ENCODE measurements around the gene SLC49A3. TPM values are rescaled to one million over a fixed set of nuclear protein-coding genes. Genes with fewer than 3 reads are reported as not detected.

SLC49A3 gene
- total and polyA plus RNA-seq, 2 of the 13 experiments (the other 11 are each of a cell fraction or from before 2014, with no cell fraction given) = 0.07 to 0.17 TPM

GRCh38 chr4:692771-693554, 4.0 kb upstream of the SLC49A3 start (continued):
- TF ChIP-seq ZNF503 (CRISPR knock-in tag; IDR thresholded peaks at IDR 0.05) (no peak), MED13 (CRISPR knock-in tag; IDR thresholded peaks at IDR 0.05) (no peak), SOX6 (IDR thresholded peaks at IDR 0.05) (no peak), SOX6 (CRISPR knock-in tag; IDR thresholded peaks at IDR 0.05) (peak; percentile 73; the same call in 1 of the 2 replicates), ZNF788 (CRISPR knock-in tag; IDR thresholded peaks at IDR 0.05; ENCODE audit: borderline replicate concordance) (peak; percentile 81; the same call in 1 of the 2 replicates), AHR (CRISPR knock-in tag; IDR thresholded peaks at IDR 0.05) (no peak), ZMYM2 (CRISPR knock-in tag; IDR thresholded peaks at IDR 0.05) (peak; percentile 76; the same call in 1 of the 2 replicates), ZNF44 (CRISPR knock-in tag; IDR thresholded peaks at IDR 0.05) (no peak), MAZ (IDR thresholded peaks at IDR 0.05; ENCODE audit: borderline replicate concordance, low read depth, low read length) (0 out of 2 replicates have a peak, but pooled peaks have one; percentile 17), MAZ (CRISPR knock-in tag; IDR thresholded peaks at IDR 0.05; ENCODE audit: low read depth) (peak; percentile 61), ERF (CRISPR knock-in tag; IDR thresholded peaks at IDR 0.05) (peak; percentile 97), REPIN1 (CRISPR knock-in tag; IDR thresholded peaks at IDR 0.05; ENCODE audit: borderline replicate concordance, low read depth) (0 out of 2 replicates have a peak, but pooled peaks have one; percentile 23), KDM2A (CRISPR knock-in tag; IDR thresholded peaks at IDR 0.05; ENCODE audit: borderline replicate concordance, low read depth) (peak; percentile 58; the same call in 1 of the 2 replicates), ZHX1 (CRISPR knock-in tag; IDR thresholded peaks at IDR 0.05; ENCODE audit: low read depth) (no peak), HIC2 (CRISPR knock-in tag; IDR thresholded peaks at IDR 0.05; ENCODE audit: low read depth) (peak; percentile 68; the same call in 1 of the 2 replicates), PCBP2 (optimal IDR thresholded peaks at IDR 0.05; ENCODE audit: low read depth, low read length, poor library complexity, severe bottlenecking) (no peak), ATF2 (CRISPR knock-in tag; IDR thresholded peaks at IDR 0.05) (0 out of 2 replicates have a peak, but pooled peaks have one; percentile 48), PBX2 (CRISPR knock-in tag; IDR thresholded peaks at IDR 0.05) (no peak; the same call in 1 of the 2 replicates), LBX2 (CRISPR knock-in tag; IDR thresholded peaks at IDR 0.05; ENCODE audit: borderline replicate concordance) (no peak)
